Caco-2 (cell line): ENCODE results near the gene SCD5. TPM values are rescaled to one million over a fixed set of nuclear protein-coding genes. Genes with fewer than 3 reads are reported as not detected.
A peak's percentile ranks its signal among the peaks of the same experiment; 100 is the strongest.

Experiments used
- BruUV-seq: library from RNA; stranded (reverse); fragments of 400-500 nt; replicated peaks from 2 replicates; lab custom pipeline; 2021; lab: Mats Ljungman, UMichigan
- CTCF ChIA-PET: fragments of 300-600 bp; sonication (Branson Sonifier 250); formaldehyde crosslinking; loops from one replicate; lab custom pipeline; 2022; ENCODE audit warnings: antibody characterized with exemption; lab: Charles Lee
- POLR2A ChIA-PET: fragments of 300-600 bp; sonication (Branson Sonifier 250); formaldehyde crosslinking; loops from one replicate; lab custom pipeline; 2022; ENCODE audit warnings: antibody characterized with exemption; lab: Charles Lee
- DNase-seq, 2 experiments: peaks; one replicate each; pipeline versions ENCODE4 v3.0.0 to v3.0.0-alpha.2; 2020 to 2022
- H3K27me3 ChIP-seq: replicated peaks from 2 replicates; pipeline ENCODE4 v1.6.0; 2011; ENCODE audit warnings: low read length; ENCODE audit not compliant: control insufficient read depth, insufficient read depth
- H3K36me3 ChIP-seq: 2 replicates; pipeline ENCODE4 v1.5.1; 2011; ENCODE audit warnings: low read length; ENCODE audit not compliant: control insufficient read depth, insufficient read depth
- H3K4me1 ChIP-seq: fragments of 250-450 bp; sonication (Bioruptor Pico); 2 replicates; pipeline ENCODE4 v1.5.1; 2020; ENCODE audit warnings: mild to moderate bottlenecking
- H3K4me3 ChIP-seq: 2 replicates; pipeline ENCODE4 v1.5.1; 2011; ENCODE audit warnings: low read depth, mild to moderate bottlenecking, control low read depth, low read length
- H3K9me3 ChIP-seq: fragments of 250-450 bp; sonication (Bioruptor Pico); 2 replicates; pipeline ENCODE4 v1.5.1; 2020; ENCODE audit warnings: mild to moderate bottlenecking, moderate library complexity
- H3K27ac Mint-ChIP-seq: one replicate; pipeline ENCODE4 v1.8.0; 2022; ENCODE audit warnings: mixed read lengths; ENCODE audit not compliant: unreplicated experiment
- H3K27me3 Mint-ChIP-seq: one replicate; pipeline ENCODE4 v1.8.0; 2022; ENCODE audit warnings: mixed read lengths; ENCODE audit not compliant: insufficient read depth, unreplicated experiment
- H3K36me3 Mint-ChIP-seq: one replicate; pipeline ENCODE4 v1.8.0; 2022; ENCODE audit warnings: mild to moderate bottlenecking, mixed read lengths; ENCODE audit not compliant: insufficient read depth, unreplicated experiment
- H3K4me1 Mint-ChIP-seq: one replicate; pipeline ENCODE4 v1.8.0; 2022; ENCODE audit warnings: low read depth, mixed read lengths; ENCODE audit not compliant: unreplicated experiment
- H3K4me3 Mint-ChIP-seq: one replicate; pipeline ENCODE4 v1.8.0; 2022; ENCODE audit warnings: mild to moderate bottlenecking, moderate library complexity, mixed read lengths; ENCODE audit not compliant: unreplicated experiment
- H3K9me3 Mint-ChIP-seq: one replicate; pipeline ENCODE4 v1.8.0; 2022; ENCODE audit warnings: mixed read lengths; ENCODE audit not compliant: unreplicated experiment
- CTCF ChIP-seq, 2 experiments: fragments of 200-600 bp in 1 of 2; IDR thresholded peaks; 1 replicate in 1 of 2; 2 replicates in 1 of 2; pipeline versions ENCODE4 v1.5.1 to v1.8.0; 2011 to 2022; ENCODE audit warnings: antibody characterized with exemption in 1 of 2, control low read depth in 1 of 2, inconsistent platforms in 1 of 2, low read depth in 1 of 2, low read length in 1 of 2, mild to moderate bottlenecking in 1 of 2, moderate library complexity in 1 of 2; ENCODE audit not compliant: insufficient read depth in 1 of 2, severe bottlenecking in 1 of 2, unreplicated experiment in 1 of 2
- intact Hi-C: fragments of 100-400 bp; cut with micrococcal nuclease; formaldehyde crosslinking; loops from one replicate; pipeline ENCODE4 v1.10.0; 2022; ENCODE audit not compliant: unreplicated experiment
- total RNA-seq: library from RNA; stranded (reverse); gene quantifications from 2 replicates; pipeline ENCODE4 v1.2.3, GENCODE V29; 2022

Gene SCD5
- total RNA-seq, 1 experiment from 2014 or later = 2.7 TPM

- CTCF ChIA-PET = no interaction called here
- peaks cover 24% of the 10 kb centered on the region for H3K4me1 Mint-ChIP-seq
- intact Hi-C loops = no loop called here
Measured at GRCh38 chr4:82585690-82586435, 212.7 kb downstream of the SCD5 start.

GRCh38 chr4:82584931-82585330 is 213.7 kb downstream of the SCD5 start:
- intact Hi-C loops = no loop called here
- Histone ChIP-seq H3K36me3 (no peaks in the 10 kb centered on the region), H3K4me1 (peaks cover 24% of the 10 kb centered on the region), H3K9me3 (no peaks in the 10 kb centered on the region), H3K27me3 (no peaks in the 10 kb centered on the region), H3K4me3 (no peak overlapping the region)
- ChIA-PET POLR2A (no interaction called here), CTCF (no interaction called here)
- DNase-seq = no peak
- no peak overlapping the region for H3K4me3 Mint-ChIP-seq
- H3K9me3 Mint-ChIP-seq = peaks cover 16% of the 10 kb centered on the region
- no TSS peak for BruUV-seq
- TF ChIP-seq CTCF (IDR thresholded peaks at IDR 0.05; ENCODE audit: insufficient read depth in 1 of 2, low read depth in 1 of 2, low read length in 1 of 2, severe bottlenecking in 1 of 2, unreplicated experiment in 1 of 2) = no peak
- H3K27ac Mint-ChIP-seq = peak overlapping the region; percentile 30
- H3K4me1 Mint-ChIP-seq = peaks cover 24% of the 10 kb centered on the region
- H3K27me3 Mint-ChIP-seq = no peaks in the 10 kb centered on the region
- H3K36me3 Mint-ChIP-seq = no peaks in the 10 kb centered on the region

More at GRCh38 chr4:82585690-82586435, 212.7 kb downstream of the SCD5 start:
- H3K27me3 ChIP-seq = no peaks in the 10 kb centered on the region
- H3K4me3 ChIP-seq = no peak overlapping the region
- peaks cover 24% of the 10 kb centered on the region for H3K4me1 ChIP-seq
- BruUV-seq = no TSS peak
- Mint-ChIP-seq H3K27me3 (no peaks in the 10 kb centered on the region), H3K4me3 (no peak overlapping the region), H3K27ac (no peak overlapping the region), H3K9me3 (peaks cover 8% of the 10 kb centered on the region), H3K36me3 (no peaks in the 10 kb centered on the region)
- POLR2A ChIA-PET = no interaction called here
- no peaks in the 10 kb centered on the region for H3K36me3 ChIP-seq
- H3K9me3 ChIP-seq = no peaks in the 10 kb centered on the region
- DNase-seq = no peak
- TF ChIP-seq CTCF (IDR thresholded peaks at IDR 0.05; ENCODE audit: insufficient read depth in 1 of 2, low read depth in 1 of 2, low read length in 1 of 2, severe bottlenecking in 1 of 2, unreplicated experiment in 1 of 2) = no peak

GRCh38 chr4:82583897-82584587 is 214.6 kb downstream of the SCD5 start:
- intact Hi-C loops = no loop called here
- Histone ChIP-seq H3K4me3 (no peak overlapping the region), H3K4me1 (peaks cover 24% of the 10 kb centered on the region), H3K27me3 (no peaks in the 10 kb centered on the region), H3K36me3 (no peaks in the 10 kb centered on the region), H3K9me3 (no peaks in the 10 kb centered on the region)
- no peak for TF ChIP-seq CTCF (IDR thresholded peaks at IDR 0.05; ENCODE audit: insufficient read depth in 1 of 2, low read depth in 1 of 2, low read length in 1 of 2, severe bottlenecking in 1 of 2, unreplicated experiment in 1 of 2)
- no peaks in the 10 kb centered on the region for H3K36me3 Mint-ChIP-seq
- no peaks in the 10 kb centered on the region for H3K27me3 Mint-ChIP-seq
- H3K9me3 Mint-ChIP-seq = peaks cover 16% of the 10 kb centered on the region
- CTCF ChIA-PET = interaction anchor here (0.5 kb wide), 1 partner anchor 121 kb away, joined by 3 read pairs; no protein-coding TSS in a partner anchor
- no TSS peak for BruUV-seq
- H3K27ac Mint-ChIP-seq = no peak overlapping the region
- DNase-seq = no peak
- peaks cover 24% of the 10 kb centered on the region for H3K4me1 Mint-ChIP-seq
- POLR2A ChIA-PET = no interaction called here
- no peak overlapping the region for H3K4me3 Mint-ChIP-seq
